HG02884 (cell line): ENCODE measurements around the gene NID2.

Experiments
- ATAC-seq: cut with Tn5 transposase; IDR thresholded peaks from one replicate; pipeline ENCODE4 v1.9.1; 2021; ENCODE audit warnings: mild to moderate bottlenecking, moderate library complexity; ENCODE audit not compliant: unreplicated experiment

The NID2 gene, protein sequence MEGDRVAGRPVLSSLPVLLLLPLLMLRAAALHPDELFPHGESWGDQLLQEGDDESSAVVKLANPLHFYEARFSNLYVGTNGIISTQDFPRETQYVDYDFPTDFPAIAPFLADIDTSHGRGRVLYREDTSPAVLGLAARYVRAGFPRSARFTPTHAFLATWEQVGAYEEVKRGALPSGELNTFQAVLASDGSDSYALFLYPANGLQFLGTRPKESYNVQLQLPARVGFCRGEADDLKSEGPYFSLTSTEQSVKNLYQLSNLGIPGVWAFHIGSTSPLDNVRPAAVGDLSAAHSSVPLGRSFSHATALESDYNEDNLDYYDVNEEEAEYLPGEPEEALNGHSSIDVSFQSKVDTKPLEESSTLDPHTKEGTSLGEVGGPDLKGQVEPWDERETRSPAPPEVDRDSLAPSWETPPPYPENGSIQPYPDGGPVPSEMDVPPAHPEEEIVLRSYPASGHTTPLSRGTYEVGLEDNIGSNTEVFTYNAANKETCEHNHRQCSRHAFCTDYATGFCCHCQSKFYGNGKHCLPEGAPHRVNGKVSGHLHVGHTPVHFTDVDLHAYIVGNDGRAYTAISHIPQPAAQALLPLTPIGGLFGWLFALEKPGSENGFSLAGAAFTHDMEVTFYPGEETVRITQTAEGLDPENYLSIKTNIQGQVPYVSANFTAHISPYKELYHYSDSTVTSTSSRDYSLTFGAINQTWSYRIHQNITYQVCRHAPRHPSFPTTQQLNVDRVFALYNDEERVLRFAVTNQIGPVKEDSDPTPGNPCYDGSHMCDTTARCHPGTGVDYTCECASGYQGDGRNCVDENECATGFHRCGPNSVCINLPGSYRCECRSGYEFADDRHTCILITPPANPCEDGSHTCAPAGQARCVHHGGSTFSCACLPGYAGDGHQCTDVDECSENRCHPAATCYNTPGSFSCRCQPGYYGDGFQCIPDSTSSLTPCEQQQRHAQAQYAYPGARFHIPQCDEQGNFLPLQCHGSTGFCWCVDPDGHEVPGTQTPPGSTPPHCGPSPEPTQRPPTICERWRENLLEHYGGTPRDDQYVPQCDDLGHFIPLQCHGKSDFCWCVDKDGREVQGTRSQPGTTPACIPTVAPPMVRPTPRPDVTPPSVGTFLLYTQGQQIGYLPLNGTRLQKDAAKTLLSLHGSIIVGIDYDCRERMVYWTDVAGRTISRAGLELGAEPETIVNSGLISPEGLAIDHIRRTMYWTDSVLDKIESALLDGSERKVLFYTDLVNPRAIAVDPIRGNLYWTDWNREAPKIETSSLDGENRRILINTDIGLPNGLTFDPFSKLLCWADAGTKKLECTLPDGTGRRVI (N-terminal part only)

DNA sequence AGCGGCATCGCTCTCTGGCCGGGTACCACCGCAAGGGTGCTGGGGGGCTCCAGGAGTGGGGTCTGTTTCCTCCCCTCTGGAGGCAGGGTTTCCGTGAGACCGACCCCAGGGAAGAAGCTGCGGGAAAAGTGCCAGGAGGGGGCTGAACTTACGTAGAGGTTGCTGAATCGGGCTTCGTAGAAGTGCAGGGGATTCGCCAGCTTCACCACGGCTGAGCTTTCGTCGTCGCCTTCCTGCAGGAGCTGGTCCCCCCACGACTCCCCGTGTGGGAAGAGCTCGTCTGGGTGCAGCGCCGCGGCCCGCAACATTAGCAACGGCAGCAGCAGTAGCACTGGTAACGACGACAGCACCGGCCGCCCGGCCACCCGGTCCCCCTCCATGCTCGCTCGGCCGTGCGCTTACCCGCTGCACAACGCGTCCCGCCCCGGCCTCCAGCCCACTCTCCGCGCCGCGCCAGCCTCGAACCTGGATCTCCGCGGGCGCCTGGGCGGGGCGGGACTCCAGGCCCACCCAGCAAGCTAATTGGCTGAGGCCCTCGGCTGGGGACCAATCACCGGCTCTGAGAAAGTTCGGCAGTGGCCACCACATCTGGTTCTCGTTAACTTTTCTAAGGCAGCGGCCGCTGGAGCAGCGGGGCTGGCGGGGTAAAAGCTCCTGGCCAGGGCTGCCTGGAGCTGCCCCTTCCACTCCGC is at the start of gene NID2:
TSS of gene NID2 (minus strand) at position 445 of the 692 bp plus-strand sequence. CDS start at position 380, 65 bp downstream.
- ATAC-seq, result no peak

DNA sequence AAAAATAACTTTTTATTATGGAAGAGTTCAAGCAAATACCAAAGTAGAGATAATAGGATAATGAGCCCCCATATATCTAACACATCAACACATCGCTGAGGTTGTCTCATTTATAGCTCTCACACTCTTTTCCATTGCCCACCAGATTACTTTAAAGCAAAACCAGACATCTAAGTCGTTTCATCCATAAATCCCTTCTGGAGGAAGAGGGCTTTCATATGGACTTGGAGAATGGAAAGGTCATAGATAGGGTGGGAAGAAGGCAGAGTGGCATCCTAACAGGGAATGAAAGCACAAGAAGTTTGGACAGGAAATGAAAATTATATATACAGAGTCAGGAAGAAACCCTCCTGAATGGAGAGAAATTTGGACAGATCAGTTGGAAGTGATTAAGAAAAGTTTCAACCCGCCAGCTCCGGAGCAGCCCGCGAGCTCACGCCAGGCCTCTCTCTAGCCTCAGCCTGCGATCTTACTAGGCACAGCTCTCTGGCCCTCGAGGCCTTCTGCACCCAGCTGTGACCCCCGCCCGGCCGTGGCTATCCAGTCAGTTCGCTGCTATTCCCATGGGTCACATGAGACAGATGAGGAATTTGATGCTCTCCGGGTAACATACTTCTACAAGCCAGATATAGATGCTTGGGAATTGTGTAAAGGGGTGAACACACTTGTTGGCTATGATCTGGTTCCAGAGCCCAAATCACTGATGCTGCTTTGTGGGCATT is 48.4 kb upstream of the NID2 start:
- ATAC-seq, result no peak

DNA sequence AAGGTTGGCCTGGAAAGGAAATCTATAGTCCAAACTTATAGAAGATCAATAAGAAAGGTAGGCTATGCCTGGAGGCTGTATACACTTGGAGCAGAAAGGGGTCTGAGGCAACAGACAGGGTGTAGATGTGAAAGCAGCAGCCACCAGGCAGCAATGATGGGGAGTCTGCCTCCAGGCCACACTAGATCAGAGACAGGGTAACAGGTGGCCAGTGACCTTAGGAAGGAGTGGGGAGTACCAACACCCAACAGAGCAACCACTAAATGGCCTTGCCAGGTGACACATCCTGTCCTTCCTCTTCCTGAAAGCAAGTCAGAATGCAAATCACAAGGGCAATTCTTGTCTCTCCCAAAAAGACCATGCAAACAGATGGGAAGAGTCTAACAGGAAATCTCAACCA is 46.4 kb upstream of the NID2 start:
- no peak for ATAC-seq

DNA sequence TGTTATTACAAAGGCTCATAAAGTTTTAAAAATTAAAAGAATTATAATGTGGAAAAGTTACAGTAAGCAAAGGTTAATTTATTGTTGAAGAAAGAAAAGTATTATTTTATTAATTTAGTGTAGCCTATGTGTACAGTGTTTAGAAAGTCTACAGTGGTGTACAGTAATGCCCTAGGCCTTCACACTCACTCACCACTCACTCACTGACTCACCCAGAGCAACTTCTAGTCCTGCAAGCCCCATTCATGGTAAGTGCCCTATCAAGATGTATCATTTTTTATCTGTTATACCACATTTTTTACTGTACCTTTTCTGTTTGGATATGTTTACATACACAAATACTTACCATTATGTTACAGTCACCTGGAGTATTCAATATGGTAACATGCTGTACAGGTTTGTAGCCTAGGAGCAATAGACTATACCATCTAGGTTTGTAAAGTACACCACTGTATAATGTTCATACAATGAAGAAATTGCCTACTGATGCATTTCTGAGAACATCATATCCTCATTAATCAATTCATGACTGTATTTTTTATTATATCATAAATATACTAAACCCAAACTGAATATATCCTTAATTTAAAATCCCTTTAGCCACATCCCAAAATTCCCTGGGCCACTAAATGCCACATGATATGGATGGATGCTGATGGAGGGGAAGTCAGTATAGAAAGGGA is 43.6 kb upstream of the NID2 start:
- no peak for ATAC-seq

DNA sequence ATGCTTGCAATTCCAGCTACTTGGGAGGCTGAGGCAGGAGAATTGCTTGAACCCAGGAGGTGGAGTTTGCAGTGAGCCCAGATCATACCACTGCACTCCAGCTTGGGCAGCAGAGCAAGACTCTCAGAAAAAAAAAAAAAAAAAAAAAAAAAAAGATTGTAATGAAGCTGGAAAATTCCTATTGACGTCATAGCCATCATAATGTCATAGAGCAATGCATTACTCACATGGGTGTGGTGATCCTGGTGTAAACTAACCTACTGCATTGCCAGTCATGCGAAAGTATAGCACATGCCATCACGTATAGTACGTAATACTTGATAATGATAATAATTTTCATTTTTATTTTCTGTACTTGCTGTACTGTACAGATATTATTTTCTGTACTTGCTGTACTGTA is 42.7 kb upstream of the NID2 start:
- ATAC-seq, result no peak

DNA sequence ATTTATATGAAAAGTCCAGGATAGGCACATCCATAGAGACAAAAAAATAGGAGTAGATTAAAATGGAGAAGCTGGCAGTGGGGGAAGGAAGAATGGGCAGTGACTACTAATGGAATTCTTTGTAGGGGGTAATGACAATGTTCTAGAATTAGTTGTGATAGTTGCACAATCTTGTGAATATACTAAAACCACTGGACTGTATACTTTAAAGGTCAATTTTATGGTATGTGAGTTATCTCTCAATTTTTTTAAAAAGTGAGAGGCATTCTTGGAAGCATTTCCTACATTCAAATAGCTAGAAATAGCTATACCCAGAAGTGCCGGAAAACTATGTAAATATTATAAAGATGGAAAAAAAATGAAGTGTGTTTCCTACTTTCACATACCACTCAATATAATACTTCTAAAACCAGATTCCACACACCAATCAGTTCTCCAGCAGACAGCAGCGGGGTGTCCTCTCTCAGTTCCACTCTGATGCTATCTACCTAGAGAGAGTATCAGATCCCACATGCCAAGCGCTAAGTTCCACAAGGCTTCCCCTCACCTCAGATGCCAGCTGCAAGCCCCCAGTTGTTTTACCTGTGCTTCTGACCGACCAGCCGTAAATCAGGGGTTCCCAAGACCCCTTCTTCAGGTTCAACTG is 41.7 kb upstream of the NID2 start:
- no peak for ATAC-seq

DNA sequence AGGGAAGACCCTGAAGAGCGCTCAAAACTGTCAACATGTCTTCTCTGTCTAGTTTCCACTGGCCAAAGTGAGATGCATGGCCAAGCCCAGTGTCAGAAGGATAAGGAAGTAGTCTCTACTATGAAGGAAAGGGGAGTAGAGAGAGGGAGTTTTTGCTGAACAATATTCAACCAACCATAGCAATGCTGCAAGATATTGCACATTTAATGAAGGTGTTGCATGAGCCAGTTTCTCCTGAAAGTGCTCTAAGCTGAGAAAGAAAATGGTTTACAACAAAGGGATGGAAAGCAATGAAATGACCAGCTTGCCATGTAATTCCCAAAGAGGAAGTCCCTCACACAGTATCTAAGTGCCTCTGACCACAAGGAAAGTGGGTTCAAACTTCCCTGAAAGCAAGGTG is 40.0 kb upstream of the NID2 start:
- ATAC-seq, result no peak

DNA sequence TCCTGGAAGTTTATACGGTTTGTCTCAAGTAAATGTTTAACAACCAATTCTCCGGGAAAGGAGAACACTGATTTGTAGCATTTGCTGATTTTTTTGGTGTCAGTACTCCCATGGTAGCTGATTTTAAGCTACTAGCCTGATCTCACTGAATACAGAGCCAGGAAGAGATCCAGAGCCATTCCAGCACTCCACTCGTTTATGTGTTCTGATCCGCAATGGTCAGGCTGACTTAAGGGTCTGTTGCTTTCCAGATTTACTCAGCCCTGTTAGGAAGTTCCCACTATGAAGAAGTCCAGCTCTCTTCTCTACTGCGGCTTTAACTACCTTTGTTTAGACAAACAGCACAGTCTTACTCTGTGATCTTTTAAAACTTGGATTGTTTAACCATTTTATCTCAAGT is 38.0 kb upstream of the NID2 start:
- no peak for ATAC-seq

DNA sequence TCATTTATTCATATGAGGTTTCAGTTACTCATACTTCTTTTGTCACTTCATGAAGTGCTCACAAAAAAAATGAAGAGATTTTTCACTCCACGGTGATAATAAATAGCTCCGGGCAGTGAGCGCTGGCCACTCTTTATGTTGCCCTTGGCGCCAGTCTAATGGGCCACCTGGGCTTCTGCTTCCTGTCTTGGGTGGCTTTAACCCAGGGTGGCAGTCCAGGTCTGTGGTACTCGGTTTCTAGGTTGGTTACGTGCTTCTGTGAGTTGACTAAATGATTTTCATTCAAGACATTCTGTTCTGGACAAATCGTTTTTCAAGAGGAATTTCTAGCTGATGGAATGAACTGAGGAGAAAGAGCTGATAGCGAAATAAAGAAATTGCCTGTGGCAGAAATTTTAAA is 34.6 kb upstream of the NID2 start:
- ATAC-seq, result no peak

DNA sequence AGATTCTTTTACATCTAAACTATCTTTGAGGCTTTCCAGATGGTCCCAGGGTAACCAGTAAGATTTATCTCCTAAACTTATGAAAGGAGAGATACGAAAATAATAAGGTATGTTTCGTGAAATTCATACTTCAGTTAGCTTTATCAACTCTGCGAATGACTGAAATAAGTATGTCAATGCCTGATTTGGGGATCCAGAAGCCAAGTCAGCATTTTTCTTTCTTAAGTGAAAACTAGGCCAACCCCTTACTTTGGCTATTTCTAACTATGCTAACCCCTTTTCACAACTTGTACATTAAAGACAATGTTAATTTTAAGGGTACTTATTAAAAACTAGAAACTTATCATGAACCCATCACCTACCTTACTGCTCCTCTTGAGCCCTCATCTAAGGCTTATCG is 26.9 kb upstream of the NID2 start:
- ATAC-seq, result no peak

DNA sequence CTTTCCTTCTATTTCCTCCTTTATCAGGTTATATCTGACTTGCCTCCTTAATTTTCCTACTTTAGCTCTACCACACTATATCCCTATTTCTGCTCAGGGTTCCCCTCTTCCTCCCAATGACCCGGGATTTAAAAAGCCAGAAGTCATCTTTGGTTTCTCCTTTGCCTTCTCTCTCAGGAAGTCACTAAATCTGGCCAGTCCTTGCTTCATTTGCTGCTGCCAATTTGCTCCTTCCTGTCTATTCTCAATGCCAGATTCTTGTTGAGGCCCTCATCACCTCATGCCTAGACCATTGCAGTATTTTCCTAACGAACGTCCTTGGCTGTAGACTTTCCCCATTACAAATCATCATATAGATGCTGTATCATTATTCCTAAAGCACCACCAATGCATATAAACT is 26.5 kb upstream of the NID2 start:
- no peak for ATAC-seq

DNA sequence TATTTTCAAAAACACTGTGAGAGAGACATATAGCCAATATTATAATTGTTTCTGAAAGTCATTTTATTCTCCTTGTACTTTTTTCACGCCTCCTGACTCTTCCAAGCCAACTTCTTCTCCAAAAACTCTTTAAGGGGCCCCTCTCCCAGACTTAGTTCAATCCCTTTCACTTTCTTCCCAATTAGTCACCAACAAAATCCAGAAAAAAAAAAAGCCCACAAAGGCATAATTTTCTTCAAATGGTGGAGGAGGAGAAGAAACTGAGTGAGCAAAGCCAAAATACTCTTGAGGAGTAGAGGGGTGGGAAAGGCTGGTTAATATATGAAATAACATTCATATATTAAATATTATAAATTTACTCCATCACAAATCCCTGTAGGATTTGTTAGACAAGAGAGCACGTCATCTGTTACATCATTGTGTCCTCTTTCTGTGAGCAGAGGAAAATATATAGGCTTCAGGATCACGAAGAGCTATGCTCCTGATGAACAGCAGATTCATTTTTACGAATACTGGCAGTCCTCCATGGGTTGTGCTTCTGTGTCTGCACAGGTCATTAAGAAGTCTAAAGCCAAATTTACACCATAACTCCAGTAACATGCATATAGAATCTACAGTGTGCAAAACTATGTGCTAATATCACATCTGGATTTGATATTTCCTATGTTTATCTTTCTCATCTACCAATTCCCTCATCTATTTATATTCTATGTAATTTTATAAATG is 25.9 kb upstream of the NID2 start:
- ATAC-seq, result no peak

DNA sequence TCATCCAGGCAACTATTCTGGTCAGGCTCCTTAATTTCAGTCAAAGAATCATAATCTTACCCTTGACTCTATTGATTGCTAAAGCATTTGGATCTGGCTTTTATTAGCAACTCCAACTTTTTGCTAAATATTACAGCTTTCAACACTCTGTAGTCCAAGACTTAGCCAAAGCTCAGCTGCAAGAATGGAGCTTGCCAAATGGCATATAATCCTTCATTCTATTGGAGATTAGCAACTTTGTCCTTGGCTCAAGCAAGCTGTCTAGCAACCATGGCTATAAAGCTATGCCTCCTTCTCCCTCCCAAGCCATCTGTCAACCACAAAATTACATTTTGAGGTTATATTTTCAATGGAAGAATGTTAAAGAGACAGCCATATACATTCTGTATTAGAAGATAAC is 23.1 kb upstream of the NID2 start:
- ATAC-seq, result no peak

DNA sequence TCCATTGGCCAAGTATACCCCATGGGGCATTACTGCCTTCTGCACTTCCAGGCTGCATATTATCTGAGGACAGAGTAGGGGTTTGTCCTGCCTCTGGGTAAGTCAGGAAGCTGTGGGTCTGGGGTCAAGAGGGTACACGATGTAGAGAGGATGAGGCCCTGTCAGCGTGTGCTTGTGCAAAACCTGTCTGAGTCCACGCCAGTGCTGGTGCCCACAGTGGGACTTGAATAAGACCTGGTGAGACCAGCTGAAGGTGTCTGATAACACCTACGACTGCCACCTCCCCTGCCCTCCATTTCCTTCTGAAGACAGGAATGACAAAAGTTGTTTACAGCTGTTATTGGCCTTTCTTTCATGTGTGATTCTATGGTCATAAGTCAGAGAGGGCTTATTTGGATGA is 22.1 kb upstream of the NID2 start:
- no peak for ATAC-seq

DNA sequence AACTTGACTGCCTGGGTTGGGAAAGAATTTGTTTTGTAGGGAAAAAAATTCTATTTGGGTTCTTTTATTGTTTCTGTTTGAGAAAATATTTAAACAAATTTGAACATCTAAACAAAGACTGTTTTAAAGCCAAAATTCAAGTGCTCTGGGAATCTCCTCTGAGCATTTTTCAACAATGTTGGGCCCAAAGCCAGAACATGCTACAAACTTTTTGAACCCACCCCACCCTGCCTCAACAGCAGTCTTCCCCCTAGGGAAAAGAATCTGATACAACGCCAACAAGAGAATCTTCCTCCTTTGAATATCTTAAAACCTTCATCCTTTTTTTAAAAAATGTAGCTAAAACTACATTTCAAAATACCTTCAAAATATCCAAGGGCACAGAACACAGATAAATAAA is 20.4 kb upstream of the NID2 start:
- ATAC-seq, result no peak

DNA sequence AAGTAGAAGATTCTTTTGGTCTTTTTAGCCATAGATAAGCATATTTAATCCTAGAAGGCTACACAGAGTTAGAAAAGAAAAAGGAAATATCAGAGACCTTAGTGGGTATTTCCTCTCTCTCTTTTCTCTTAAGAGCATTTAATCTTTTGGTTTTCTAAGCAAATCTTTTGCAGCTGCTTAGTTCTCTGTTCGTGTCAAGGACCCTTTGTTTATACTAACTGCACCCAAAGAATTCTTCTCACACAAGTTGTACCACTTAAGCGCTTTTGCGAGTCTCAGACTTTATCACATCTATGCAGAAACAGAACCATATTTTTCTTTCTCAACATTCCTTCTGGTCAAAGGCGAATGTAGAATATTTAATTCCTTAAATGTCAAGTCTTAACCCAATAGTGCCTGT is 17.9 kb upstream of the NID2 start:
- no peak for ATAC-seq

DNA sequence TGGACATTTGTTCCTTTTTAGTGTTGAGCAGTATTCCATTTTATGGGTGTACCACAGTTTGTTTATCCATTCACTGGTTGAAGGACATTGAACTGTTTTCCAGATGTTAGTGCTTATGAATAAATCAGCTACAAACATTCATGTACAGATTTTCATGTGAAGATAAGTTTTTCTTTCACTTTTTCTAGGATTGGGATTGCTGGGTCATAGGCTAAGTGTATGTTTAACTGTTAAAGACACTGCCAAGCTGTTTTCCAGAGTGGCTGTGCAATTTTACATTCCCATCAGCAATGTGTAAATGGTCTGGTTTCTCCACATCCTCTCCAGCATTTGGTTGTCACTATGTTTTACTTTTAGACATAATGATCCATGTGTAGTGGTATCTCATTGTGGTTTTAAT is 14.0 kb upstream of the NID2 start:
- no peak for ATAC-seq

DNA sequence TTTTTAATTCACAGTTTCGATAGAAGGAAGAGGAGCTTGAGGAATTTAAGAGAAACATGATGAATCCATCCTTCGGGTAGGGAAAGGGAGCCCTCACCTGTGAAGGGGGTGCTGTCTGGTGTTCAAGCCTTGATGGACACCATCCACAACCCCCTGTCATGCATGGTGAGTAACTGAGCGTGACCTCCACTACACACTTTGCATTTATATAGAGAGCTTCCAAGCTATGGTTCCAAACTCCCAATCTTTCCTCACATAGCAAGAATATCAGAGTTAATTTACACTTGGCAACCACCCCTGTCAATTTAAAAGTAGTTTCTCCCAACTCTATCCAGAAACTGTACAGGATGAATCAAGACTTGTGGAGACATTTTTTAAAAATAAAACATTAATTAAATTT is 13.1 kb upstream of the NID2 start:
- no peak for ATAC-seq
